ENCODE data around the gene CYP24A1.

CYP24A1 gene

DNA sequence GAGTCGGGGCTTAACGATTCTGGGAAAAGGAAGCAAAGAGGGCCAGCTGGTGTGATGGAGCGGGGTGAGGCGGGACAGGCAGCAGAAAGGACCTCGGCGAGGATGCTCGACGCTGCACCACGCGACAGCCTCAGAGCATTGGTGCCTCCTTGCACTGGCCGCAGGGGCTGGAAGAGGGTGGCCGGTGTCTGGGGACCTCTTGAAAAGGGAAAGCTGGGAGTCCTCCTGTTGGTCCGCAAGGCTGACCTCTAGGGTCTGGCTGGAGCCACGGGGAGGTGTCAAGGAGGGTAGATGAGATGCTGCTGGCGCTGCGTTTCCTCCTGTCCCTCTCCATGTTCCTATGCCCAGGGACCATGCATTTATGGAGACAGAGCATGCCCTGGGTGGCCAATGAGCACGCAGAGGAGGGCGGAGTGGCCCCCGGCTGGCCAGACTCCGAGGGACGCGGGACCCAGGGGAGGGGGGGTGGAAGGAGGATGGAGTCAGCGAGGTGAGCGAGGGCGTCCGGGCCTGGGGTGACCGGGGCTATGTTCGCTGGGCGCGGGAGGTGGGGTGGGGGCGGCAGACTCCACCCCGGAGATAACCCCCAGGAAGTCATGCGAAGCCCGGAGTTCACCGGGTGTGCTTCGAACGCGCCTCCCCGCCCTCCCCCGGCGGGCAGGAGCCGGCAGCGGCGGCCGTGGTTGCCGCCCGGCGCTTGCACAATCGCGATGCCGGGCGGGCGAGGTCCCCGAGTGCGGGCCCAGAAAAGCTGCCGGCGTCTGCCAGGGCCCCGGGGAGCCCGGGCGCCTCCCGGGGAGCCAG, at the start of gene CYP24A1:
CYP24A1 (minus strand) TSS at position 334 of the 804 bp plus-strand sequence. CDS start 407 bp downstream, outside the sequence.
- DNase-seq, result no peak

DNA sequence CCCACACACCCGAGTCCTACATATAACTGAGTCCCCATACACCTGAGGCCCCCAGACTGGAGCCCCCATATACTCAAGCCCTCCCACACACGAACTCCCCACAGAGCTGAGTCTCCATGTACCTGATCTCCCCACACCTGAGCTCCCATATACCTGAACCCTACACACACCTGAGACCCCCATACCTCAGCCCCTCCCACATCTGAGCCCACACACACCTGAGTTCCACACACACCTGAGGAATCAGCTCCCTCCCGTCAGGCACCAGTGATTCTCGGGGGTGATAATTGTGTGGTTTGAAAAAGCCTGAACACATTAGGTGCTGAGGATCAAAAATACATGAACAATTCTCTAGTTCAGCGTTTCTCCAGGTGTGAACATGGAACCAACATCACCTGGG, 49.5 kb upstream of the CYP24A1 start:
- DNase-seq, result no peak

DNA sequence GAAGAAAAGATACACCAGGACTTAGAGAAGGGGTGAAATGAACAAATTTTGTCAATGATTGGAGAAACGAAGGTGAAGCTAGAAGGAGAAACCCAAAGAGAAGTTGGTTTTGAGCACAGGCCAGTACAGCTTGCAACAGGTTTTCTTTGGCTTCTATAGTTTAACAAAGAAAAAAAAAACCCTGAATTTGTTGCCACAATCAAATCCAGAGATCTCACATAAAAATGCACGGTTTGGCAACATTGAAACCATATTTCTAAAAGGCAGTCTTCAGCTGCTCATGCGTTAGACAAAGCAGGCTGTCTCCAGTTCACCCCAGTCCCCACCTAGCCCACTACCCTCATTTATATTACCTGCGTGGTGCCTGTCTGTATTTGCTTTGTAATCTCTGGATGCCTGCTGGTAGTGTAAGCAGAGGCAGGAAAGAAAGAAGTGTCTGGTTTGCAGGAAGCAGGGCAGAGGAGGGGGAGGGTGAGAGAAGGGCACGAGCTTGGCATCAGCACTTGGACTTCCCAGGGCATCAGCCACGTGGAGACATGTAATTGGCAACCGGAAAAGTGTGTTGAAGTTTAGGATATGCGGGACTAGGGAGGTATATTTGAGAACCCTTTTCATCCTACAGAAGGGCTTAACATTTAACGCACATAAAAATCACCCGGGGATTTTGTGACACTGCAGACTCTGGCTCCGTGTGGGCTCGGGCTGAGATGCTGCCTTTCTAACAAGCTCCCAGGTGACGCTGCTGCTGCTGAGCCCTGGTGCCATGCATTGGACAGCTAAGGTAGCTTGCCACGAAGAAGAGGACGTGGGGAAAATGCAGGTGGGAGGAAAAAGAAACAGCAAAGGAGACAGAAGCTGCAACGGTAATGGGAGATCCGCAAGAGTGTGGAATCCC, 48.5 kb upstream of the CYP24A1 start:
- no peak for DNase-seq

DNA sequence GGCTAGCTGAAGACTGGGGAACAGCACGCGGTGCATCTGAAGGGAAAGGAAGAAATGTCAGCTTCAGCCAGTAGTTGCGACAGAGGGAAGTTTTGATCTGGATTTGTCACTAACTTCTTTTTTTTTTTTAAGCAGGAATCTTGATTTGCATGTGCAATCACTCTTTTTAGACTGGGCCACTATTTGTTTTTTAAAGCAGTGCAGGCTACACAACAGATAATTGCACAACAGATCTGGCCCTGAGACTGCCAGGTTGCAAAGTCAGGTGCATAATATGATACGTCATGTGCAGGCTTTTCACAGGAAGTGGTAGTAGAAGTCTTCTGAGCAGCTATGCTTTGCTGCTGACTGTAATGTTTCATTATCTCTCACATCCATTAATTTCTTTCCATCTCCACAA, 47.6 kb upstream of the CYP24A1 start:
- no peak for DNase-seq

DNA sequence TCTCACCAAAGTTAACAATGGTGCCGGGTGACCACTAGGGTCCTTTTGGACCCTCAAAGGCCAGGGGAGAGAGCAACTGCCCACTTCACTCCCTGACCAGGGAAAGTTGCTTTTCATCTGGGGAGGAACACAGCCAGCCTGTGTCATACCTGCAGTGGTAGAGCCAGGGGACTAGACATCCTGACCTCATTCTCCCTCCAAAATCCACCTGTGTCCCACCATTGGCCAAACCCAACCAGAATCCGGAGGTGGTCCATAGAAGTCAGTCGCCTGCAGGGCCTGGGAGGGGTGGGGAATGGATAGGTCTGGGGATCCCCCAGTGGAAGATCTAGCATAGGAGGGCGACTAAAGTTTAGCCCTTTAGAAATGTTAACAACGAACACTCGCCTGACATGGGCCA, 46.9 kb upstream of the CYP24A1 start:
- DNase-seq, result no peak

DNA sequence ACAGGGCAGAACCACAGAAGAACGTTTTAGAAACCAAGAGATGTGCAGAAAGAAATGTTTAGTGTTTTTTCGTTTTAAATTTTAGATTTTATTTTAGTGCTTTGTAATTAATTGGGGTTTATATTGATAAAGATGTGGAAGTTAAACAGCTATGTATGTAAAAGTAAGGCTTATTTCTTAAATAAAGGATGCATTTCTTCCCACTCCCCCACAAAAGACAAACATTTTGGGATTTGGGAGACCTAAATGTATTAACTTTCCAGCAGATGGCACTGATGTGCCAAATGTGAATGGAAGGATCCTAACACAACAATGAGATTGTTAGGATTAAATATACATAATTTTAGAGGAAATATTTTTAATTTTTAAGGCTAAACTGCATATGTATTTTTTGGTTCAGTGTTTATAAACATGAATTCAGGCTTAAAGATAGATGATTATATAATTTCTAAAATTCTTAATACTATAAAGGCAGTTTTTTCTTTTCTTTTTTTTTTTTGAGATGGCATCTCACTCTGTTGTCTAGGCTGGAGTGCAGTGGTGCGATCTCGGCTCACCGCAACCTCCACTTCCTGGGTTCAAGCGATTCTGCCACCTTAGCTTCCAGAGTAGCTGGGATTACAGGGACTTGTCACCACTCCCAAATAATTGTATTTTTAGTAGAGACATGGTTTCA, 46.1 kb upstream of the CYP24A1 start:
- DNase-seq, result no peak

DNA sequence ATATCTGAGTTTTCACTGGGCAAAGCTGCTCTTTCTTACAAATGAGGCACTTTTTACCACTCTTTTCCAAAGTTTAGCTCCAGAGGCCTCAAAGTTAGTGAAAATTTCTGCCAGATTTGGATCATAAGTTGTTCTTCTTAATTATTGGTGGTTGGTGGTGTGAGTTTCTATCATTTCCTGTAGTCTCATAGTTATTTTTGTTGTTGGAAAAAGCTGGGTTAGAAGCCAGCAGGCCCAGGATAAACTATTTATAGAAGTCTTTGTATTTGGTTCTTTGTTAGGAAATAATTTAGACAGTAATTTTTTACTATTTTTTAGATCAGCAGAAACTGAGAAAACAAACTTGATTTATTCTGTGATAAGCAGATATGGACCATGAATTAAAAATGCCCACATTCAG, 44.7 kb upstream of the CYP24A1 start:
- no peak for DNase-seq

DNA sequence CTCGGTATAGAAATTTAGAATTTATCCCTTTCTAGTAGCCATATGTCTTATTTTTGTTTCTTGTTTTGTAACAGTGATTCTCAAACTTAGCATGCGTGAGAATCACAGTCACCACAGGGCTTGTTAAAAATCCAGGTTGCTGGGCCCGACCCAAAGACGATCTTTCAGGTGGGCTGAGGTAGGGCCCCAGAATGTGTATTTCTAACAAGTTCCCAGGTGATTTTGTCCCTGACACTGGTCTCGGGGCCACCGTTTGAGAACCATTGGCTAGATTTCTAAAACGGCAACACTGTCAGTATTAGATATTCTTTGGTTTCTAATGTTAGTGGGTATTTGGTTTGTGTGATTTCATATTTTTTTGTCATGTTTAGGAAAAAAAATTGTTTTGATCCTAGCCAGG, 44.0 kb upstream of the CYP24A1 start:
- DNase-seq, result no peak

DNA sequence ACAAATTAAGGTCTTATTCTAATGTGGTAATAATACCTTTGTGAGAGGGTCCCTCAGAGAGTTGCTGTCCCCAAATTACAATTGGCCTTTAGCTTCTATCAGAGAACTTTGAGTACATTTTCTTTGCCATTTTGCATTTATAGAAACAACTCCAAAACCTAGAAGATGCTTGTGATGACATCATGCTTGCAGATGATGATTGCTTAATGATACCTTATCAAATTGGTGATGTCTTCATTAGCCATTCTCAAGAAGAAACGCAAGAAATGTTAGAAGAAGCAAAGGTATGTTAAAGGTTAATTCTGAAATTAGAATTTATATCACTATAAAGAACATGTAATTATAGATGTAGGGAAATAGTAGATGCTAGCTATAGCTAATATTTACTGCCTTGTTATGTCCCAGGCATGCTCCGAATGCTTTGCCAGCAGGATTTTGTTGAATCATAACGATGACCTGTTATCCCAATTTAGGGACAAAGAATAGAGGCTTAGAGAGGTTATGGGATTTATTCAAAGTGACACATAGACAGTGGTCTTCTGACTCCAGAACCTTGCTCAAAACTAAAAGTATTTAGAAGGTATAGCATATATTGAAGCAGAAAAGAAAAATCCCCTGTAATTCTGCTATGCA, 41.5 kb upstream of the CYP24A1 start:
- no peak for DNase-seq

DNA sequence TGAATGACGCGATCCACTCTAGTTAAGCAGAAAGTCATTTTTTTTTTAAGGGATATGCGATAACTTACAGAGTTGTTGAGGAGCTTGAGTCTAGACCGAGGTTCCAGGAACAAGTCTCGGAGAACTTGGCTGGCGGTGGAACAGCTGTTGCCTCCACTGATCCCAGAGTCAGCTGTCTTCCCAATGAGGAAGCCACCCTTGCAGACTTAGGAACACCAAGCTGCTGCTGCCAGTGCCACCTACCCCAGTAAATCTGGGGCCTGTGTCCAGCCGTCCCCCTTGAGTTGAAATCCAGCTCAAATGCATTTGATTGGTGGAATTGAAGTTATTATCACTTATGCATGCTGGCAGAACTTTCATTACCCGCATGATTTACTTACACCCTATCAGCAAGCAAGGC, 40.8 kb upstream of the CYP24A1 start:
- DNase-seq, result no peak

DNA sequence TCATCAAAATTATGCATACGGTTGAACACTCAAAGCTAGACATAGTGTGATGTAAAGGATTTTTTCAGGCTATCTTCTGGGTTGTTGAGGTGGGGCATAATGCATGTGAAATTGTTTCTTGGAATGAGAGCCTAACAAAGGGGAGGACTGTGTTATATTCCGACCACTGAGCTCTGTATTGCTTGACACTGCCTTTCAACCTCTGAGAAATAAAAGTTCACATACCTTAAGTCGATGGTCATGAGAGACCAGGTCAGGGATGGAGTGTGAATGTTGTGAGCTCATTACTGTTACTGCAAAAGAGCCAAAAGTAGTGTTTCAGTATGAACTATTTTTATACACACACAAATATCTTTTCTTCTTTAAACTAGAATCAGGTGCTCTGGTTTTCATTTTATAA, 39.1 kb upstream of the CYP24A1 start:
- DNase-seq, result no peak

DNA sequence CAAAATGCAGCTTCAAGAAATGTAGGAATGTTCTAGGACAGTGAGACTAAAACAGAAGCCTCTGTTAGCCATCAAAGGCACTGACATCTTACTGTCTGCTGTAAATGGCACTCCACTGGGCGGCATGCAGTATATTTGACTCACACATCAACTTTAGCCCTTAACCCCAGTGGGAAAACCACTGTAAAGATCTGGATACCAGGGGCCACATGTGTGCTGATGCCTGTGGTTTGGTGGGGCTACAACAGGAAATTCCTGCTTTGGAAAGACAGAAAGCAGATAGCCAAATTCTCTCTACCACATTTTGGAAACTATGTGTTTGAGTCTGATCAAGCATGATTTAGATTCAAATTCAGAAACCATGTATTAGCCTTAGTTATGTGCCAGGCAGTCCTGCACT, 38.4 kb upstream of the CYP24A1 start:
- no peak for DNase-seq

DNA sequence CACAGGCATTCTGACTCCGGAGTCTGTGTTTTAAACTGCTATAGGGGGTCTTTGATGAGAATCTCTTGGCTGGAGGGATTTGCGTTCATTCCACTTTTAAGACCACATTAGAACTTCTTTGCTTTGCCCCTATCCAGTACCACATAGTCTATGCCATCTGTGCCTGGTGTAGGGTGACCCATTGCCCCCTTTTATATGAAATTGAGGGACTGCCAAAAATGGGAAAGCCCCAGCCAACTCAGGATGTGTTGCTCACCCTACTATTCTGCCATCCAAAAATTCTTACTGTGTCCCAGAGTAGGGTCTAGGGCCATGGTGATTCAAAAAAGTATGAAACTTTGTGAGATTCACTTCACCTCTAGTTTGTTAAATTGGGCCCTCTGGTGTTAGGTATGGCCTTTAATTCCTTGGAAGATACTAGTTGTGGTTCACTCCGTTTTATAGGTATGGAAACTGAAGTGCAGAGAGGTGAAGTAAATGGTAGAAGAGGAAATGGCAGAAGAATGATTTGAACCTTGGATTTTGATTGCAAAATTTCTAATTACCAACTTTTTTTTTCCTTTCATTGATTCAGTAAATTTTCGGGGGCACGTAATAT, 35.5 kb upstream of the CYP24A1 start:
- no peak for DNase-seq

DNA sequence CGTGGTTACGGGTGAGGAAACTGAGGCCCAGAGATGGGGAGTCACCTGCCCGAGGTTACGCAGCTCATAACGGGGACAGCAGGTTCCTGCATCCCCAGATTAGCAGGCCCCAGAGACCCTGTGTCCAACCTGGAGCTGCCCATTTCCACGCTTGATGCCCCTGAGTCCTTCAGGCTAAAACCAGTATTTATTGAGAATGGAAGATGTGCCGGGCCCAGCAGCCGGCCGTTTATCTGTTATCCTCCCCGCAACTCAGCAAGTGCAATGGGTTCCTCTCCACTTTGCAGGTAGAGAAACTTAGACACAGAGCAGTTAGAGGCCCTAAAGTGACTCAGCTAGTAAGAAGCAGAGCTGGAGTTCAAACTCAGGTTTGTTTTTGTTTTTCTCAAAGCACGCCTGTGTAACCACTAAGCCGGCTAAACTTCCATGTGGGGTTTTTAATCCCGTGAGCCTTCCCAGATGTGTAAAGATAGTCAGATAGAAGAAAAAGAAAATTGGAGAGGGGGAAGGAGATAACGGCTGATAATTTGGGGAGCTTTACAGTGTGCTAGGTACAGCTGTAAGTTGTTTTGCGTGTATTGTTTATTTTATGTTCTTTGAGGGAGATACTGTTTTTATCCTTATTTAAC, 34.9 kb upstream of the CYP24A1 start:
- no peak for DNase-seq

DNA sequence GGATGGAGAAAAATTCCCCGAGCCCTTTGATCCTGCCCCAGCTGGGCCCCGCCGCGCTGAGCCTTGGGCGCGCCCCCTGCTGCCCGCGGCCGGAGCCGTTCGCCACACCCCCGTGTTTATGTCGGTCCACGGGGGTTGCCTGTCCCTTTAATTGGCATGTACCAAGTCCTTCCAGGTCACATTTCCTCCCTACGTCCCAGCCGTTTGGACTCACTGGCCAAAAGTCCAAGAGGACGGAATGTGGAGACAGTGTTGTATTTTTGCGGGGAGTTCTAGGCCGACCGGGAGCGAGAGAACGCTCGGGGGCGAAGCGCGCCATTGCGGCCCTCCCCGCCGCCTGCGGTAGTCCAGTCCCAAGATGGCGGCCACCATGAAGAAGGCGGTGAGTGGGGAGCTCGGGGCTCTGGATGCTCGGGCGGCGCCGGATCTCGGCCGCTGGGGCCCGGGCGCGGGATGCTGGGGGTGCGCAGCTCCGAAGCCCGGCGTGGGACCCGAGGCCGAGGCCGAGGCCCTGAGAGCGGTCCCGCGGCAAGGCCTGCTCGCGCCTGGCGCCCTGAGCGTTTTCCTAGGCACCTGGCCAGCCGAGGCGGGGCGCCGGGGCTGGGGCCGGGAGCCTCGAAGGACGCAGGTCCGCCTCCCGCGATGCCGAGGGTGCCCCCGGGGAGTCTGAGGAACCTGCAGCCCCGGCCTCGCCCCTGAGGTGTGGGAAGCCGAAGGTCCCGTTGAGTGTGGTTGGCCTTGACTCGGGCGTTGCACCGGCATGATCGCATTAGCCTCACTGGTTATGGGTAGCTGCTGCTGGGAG, 34.2 kb upstream of the CYP24A1 start, which contains the start of gene PFDN4:
PFDN4 (plus strand) TSS at position 345 of the 805 bp plus-strand sequence; CDS start at position 359, 14 bp downstream.
- peak; percentile 73 to 89 for DNase-seq

DNA sequence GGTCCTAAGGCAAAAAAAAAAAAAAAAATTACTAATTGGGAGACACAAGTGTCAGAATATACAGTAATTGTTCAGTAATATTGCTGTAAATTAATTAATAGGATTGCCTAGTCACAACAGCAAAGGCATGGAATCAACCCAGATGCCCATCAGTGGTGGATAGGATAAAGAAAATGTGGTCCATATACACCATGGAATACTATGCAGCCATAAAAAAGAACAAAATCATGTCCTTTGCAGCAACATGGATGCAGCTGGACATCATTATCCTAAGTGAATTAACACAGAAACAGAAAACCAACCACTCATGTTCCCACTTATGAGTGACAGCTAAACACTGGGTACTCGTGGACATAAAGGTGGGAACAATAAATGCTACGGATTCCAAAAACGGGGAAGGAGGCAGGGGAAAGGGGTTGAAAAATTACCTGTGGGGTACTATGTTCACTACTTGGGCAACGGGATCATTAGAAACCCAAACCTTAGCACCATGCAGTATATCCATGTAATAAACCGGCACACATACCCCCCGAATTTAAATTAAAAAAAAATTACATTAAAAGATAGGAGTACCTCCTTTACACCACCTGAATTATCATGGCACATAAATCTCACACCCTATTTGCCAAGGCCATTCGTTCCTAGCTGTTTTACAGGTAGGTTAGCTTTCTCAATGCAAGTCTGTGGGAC, 33.4 kb upstream of the CYP24A1 start:
- no peak for DNase-seq

DNA sequence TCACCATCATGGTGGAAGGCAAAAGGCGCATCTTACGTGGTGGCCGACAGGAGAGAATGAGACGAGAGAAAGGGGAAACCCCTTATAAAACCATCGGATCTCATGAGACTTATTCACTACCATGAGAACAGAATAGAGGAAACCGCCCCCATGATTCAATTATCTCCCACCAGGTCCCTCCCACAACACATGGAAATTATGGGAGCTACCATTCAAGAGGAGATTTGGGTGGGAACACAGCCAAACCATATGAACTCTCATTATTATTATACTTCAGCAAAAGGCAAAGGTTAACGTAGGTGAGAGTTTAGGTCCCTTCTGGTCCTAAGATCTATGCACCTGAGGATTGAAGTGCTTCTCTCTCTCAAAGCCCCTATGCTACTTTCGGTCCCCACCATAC, 31.7 kb upstream of the CYP24A1 start:
- DNase-seq, result no peak

DNA sequence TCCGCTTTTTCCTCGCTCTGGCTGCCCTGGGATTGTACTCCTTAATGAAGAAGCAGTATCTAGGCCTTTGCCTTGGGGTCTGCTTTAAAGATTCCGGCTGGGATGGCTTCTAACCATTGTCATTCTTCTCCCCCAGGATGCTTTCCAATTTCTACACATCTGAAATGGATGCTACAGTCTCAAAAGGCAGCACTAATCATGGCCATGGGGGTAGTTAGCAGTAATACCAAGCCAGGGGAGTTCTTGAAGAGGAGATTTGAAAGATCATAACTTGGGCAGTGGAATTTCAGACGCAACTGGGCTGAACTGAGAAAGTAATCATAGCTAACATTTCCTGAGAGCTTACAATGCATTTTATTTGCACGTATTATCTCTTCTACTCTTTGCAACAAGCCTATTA, 30.7 kb upstream of the CYP24A1 start:
- no peak for DNase-seq

DNA sequence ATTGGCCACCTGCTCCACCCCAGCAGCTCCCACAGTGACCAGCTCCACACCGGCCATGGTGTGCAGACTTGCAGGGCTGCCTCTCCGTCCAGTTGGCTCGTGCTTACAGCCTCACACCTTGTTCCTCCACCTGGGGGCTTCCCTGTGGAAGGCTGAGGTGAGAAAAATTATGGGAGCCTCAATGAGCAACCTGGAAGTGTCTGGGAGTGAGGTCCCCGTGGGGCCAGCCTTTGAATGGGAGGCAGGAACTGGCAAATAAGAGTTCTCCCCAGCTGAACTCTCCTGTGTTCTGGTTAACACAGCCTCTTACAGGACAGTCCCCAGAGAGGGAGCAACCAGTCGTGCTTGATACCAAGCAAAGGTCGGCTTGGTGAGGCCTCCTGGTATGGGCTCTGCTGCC, 30.3 kb upstream of the CYP24A1 start:
- no peak for DNase-seq

DNA sequence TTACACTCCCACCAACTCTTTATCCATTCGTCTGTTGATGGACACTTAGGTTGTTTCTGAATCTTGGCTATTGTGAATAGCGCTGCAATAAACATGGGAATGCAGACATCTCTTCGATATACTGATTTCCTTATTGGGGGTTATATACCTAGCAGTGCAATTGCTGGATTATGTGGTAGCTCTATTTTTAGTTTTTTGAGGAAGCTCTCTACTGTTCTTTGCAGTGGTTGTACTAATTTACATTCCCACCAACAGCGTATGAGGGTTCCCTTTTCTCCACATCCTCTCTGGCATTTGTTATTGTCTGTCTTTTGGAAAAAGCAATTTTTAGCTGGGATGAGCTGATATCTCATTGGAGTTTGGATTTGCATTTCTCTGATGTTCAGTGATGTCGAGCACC, 29.5 kb upstream of the CYP24A1 start:
- no peak for DNase-seq

Data from NCI-H187 (cell line).